A549 (cell line): ENCODE results near the gene PBRM1. TPM values are rescaled to one million over a fixed set of nuclear protein-coding genes. Genes with fewer than 3 reads are reported as not detected.
A peak's percentile ranks its signal among the peaks of the same experiment; 100 is the strongest.

Source experiments
- ATAC-seq, 2 experiments: fragments of 200-7000 bp in 1 of 2; fragments of >200 bp in 1 of 2; cut with Nextera tagmentation in 1 of 2; cut with Tn5 transposase in 1 of 2; 3 replicates each; pipeline versions ENCODE4 v1.8.0 to v1.9.1; 2018 to 2020; ENCODE audit warnings: mild to moderate bottlenecking in 1 of 2, moderate library complexity in 1 of 2
- CTCF ChIA-PET: fragments of 300-600 bp; sonication (Branson Sonifier 250); formaldehyde crosslinking; extraction: SDS; loops from one replicate; lab custom pipeline; 2021; ENCODE audit warnings: antibody characterized with exemption, inconsistent platforms; lab: Yijun Ruan, JAX
- POLR2A ChIA-PET: fragments of 350-600 bp; formaldehyde crosslinking; extraction: SDS; loops from one replicate; lab custom pipeline; 2021; ENCODE audit warnings: antibody characterized with exemption, inconsistent platforms; lab: Yijun Ruan, JAX
- DNase-seq, 2 experiments: peaks; one replicate each; pipeline versions ENCODE4 v3.0.0 to v3.0.0-alpha.2; 2011 to 2016; ENCODE audit warnings: low read depth in 1 of 2, low spot score in 1 of 2
- FAIRE-seq: peaks from 2 replicates; lab custom pipeline; 2011; peaks lifted over from hg19 to GRCh38; lab: Jason Lieb, UNC
- H3K27ac ChIP-seq, 2 experiments: fragments of >200 bp; sonication (Bioruptor Twin); formaldehyde crosslinking; 3 replicates each; pipeline ENCODE4 v1.5.1; 2016 to 2017
- H3K4me1 ChIP-seq: fragments of >200 bp; sonication (Bioruptor Twin); formaldehyde crosslinking; 3 replicates; pipeline ENCODE4 v1.6.1; 2016
- H3K4me2 ChIP-seq: fragments of >200 bp; sonication (Bioruptor Twin); formaldehyde crosslinking; 3 replicates; pipeline ENCODE4 v1.6.1; 2016
- H3K4me3 ChIP-seq: fragments of >200 bp; sonication (Bioruptor Twin); formaldehyde crosslinking; 3 replicates; pipeline ENCODE4 v1.5.1; 2016
- H3K9me3 ChIP-seq: fragments of >200 bp; sonication (Bioruptor Twin); formaldehyde crosslinking; 3 replicates; pipeline ENCODE4 v1.6.1; 2016
- BHLHE40 ChIP-seq: IDR thresholded peaks from 2 replicates; pipeline ENCODE4 v1.6.1; 2012; ENCODE audit warnings: low read depth, low read length, inconsistent platforms
- CBX2 ChIP-seq: fragments of 200-600 bp; sonication (generic); IDR thresholded peaks from 2 replicates; pipeline ENCODE4 v1.6.1; 2016; ENCODE audit warnings: low read depth, mild to moderate bottlenecking, borderline replicate concordance
- CBX8 ChIP-seq: fragments of 200-600 bp; sonication (generic); IDR thresholded peaks from 2 replicates; pipeline ENCODE4 v1.6.1; 2016
- E2F6 ChIP-seq: IDR thresholded peaks from 2 replicates; pipeline ENCODE4 v1.6.1; 2012; ENCODE audit warnings: low read depth, borderline replicate concordance
- EHF ChIP-seq: fragments of 250-450 bp; sonication (Bioruptor Pico); IDR thresholded peaks from 2 replicates; pipeline ENCODE4 v1.5.0; 2020; ENCODE audit warnings: mild to moderate bottlenecking
- ESRRA ChIP-seq: fragments of 150-350 bp; IDR thresholded peaks from 2 replicates; pipeline ENCODE4 v1.6.1; 2014; ENCODE audit warnings: mild to moderate bottlenecking, low read length, borderline replicate concordance
- FOSL2 ChIP-seq, 2 experiments: fragments of 450-650 bp in 1 of 2; fragments of >200 bp in 1 of 2; sonication (Bioruptor Twin) in 1 of 2; formaldehyde crosslinking; IDR thresholded peaks; 2 replicates each; pipeline versions ENCODE4 v1.5.0 to v1.6.1; 2016 to 2020; ENCODE audit warnings: mild to moderate bottlenecking in 1 of 2, moderate library complexity in 1 of 2
- GATA3 ChIP-seq: IDR thresholded peaks from 2 replicates; pipeline ENCODE4 v1.6.1; 2012; ENCODE audit warnings: borderline replicate concordance
- HOXA7 ChIP-seq: fragments of 250-450 bp; sonication (Bioruptor Pico); IDR thresholded peaks from 2 replicates; pipeline ENCODE4 v1.5.0; 2020; ENCODE audit warnings: mild to moderate bottlenecking, moderate library complexity
- HOXB5 ChIP-seq: fragments of 250-450 bp; sonication (Bioruptor Pico); IDR thresholded peaks from 2 replicates; pipeline ENCODE4 v1.5.0; 2020; ENCODE audit warnings: mild to moderate bottlenecking, moderate library complexity
- JUNB ChIP-seq: fragments of >200 bp; sonication (Bioruptor Twin); formaldehyde crosslinking; IDR thresholded peaks from 2 replicates; pipeline ENCODE4 v1.6.1; 2016
- KDM1A ChIP-seq: fragments of 200-600 bp; sonication (generic); IDR thresholded peaks from 2 replicates; pipeline ENCODE4 v1.6.1; 2016; ENCODE audit warnings: low read depth, mild to moderate bottlenecking
- KDM5A ChIP-seq: fragments of 200-600 bp; sonication (generic); IDR thresholded peaks from 2 replicates; pipeline ENCODE4 v1.6.1; 2016; ENCODE audit warnings: antibody characterized with exemption, mild to moderate bottlenecking
- MAFK ChIP-seq: fragments of 450-650 bp; IDR thresholded peaks from 2 replicates; pipeline ENCODE4 v1.6.1; 2014; ENCODE audit not compliant: partially characterized antibody
- MAZ ChIP-seq: fragments of 150-350 bp; IDR thresholded peaks from 2 replicates; pipeline ENCODE4 v1.6.1; 2014; ENCODE audit warnings: antibody characterized with exemption, low read depth, low read length, borderline replicate concordance
- MYC ChIP-seq: IDR thresholded peaks from 2 replicates; pipeline ENCODE4 v1.6.1; 2012; ENCODE audit warnings: mild to moderate bottlenecking, inconsistent platforms, low read length, improper control_type of control experiment, borderline replicate concordance
- PBX3 ChIP-seq: IDR thresholded peaks from 2 replicates; pipeline ENCODE4 v1.6.1; 2012
- RCOR1 ChIP-seq: fragments of 150-350 bp; IDR thresholded peaks from 2 replicates; pipeline ENCODE4 v1.6.1; 2014; ENCODE audit warnings: antibody characterized with exemption, low read length, low read depth
- SMC3 ChIP-seq: fragments of >200 bp; sonication (Bioruptor Twin); formaldehyde crosslinking; IDR thresholded peaks from 3 replicates; pipeline ENCODE4 v1.6.1; 2018; ENCODE audit warnings: inconsistent platforms
- SREBF2 ChIP-seq: fragments of 450-650 bp; IDR thresholded peaks from 2 replicates; pipeline ENCODE4 v1.6.1; 2014; ENCODE audit warnings: mild to moderate bottlenecking, moderate library complexity
- USF2 ChIP-seq: fragments of 450-650 bp; IDR thresholded peaks from 2 replicates; pipeline ENCODE4 v1.6.1; 2014; ENCODE audit warnings: antibody characterized with exemption
- ZC3H11A ChIP-seq: fragments of 450-650 bp; IDR thresholded peaks from 2 replicates; pipeline ENCODE4 v1.6.1; 2014; ENCODE audit warnings: antibody characterized with exemption, mild to moderate bottlenecking
- ZNF302 ChIP-seq: fragments of 250-450 bp; sonication (Bioruptor Pico); IDR thresholded peaks from 2 replicates; pipeline ENCODE4 v1.9.0; 2021; ENCODE audit warnings: inconsistent platforms, mild to moderate bottlenecking, moderate library complexity
- WGBS: methylation state at CpG from one replicate; pipeline ENCODE4 v1.1.6; 2017; ENCODE audit errors: missing lambda C conversion rate; 5-methylcytosine and 5-hydroxymethylcytosine counted together
- polyA plus RNA-seq, 4 experiments: library from polyadenylated mRNA; depleted of rRNA in 3 of 4; stranded (reverse); fragments of >200 nt; fragmentation: RNase III in 1 of 4; extraction: RNeasy Plus Mini Kit Qiagen cat#74134 plus additional on column Dnase treatment in 1 of 4; gene quantifications; 2 replicates in 3 of 4; 3 replicates in 1 of 4; pipeline ENCODE4 v1.2.3, GENCODE V29; 2011 to 2017

The PBRM1 gene
- polyA plus RNA-seq, 2 of the 4 experiments (the other 2 are of a cell fraction): 15.0 to 21.6 TPM

GRCh38 chr3:52552089-52552488, 133.6 kb downstream of the PBRM1 start:
- peak in 1 of 2 experiments; percentile 58; a peak in 3 of 6 replicates for ATAC-seq
- TF ChIP-seq ZC3H11A (no peak), USF2 (no peak), MAZ (no peak), E2F6 (no peak), KDM5A (no peak), EHF (CRISPR knock-in tag) (no peak), MYC (no peak), FOSL2 (IDR thresholded peaks at IDR 0.05) (no peak), FOSL2 (CRISPR knock-in tag; IDR thresholded peaks at IDR 0.05) (no peak)
- Histone ChIP-seq H3K9me3 (no peaks in the 10 kb centered on the region), H3K4me1 (peaks cover 9% of the 10 kb centered on the region; the same call in 1 of the 3 replicates), H3K4me3 (no peak overlapping the region), H3K4me2 (no peak overlapping the region), H3K27ac (0 out of 6 replicates have a peak overlapping the region, but pooled peaks of 1 of the 2 experiments have one; percentile 40)
- DNase-seq: peak in 1 of 2 experiments; percentile 10
- 4% methylated on average over 3 of the region's 3 CpGs for WGBS
- no peak for FAIRE-seq
- CTCF ChIA-PET: interaction anchor here (1.8 kb wide), 1 partner anchor 80 kb away, joined by 4 read pairs; no protein-coding TSS in a partner anchor
- POLR2A ChIA-PET: interaction anchor here (1.6 kb wide), 1 partner anchor 16 kb away, joined by 7 read pairs; the partner anchor contains the start of gene UQCC5

- no peak for FAIRE-seq
- no peak overlapping the region for H3K4me2 ChIP-seq
- TF ChIP-seq MAFK: no peak
- TF ChIP-seq MYC: no peak
- no peak for TF ChIP-seq KDM1A
- TF ChIP-seq, all 56 proteins: peak for 0
- ChIA-PET CTCF (interaction anchor here (0.9 to 1.8 kb wide), 2 partner anchors 9 to 79 kb away, joined by 3 to 4 read pairs; no protein-coding TSS in a partner anchor), POLR2A (interaction anchor here (1.8 kb wide), 1 partner anchor 15 kb away, joined by 5 read pairs; the partner anchor contains the start of gene UQCC5)
- Histone ChIP-seq H3K27ac (no peak overlapping the region), H3K9me3 (no peaks in the 10 kb centered on the region), H3K4me1 (peaks cover 9% of the 10 kb centered on the region; the same call in 1 of the 3 replicates), H3K4me3 (no peak overlapping the region)
- DNase-seq (no peak), ATAC-seq (no peak)
Measured at GRCh38 chr3:52551118-52551517, 134.6 kb downstream of the PBRM1 start.

- Histone ChIP-seq H3K9me3 (no peaks in the 10 kb centered on the region), H3K27ac (no peak overlapping the region), H3K4me2 (no peak overlapping the region), H3K4me3 (no peak overlapping the region), H3K4me1 (peaks cover 3% of the 10 kb centered on the region; the same call in 1 of the 3 replicates)
- ATAC-seq (no peak), FAIRE-seq (no peak), DNase-seq (no peak)
- TF ChIP-seq JUNB (no peak), SMC3 (no peak)
- 72% methylated on average over 2 of the region's 2 CpGs for WGBS
- CTCF ChIA-PET: interaction anchor here (0.6 kb wide), 1 partner anchor 135 kb away, joined by 3 read pairs; no protein-coding TSS in a partner anchor
- POLR2A ChIA-PET: interaction anchor here (1.4 kb wide), 1 partner anchor 11 kb away, joined by 3 read pairs; no protein-coding TSS in a partner anchor
Measured at GRCh38 chr3:52547143-52547542, 138.6 kb downstream of the PBRM1 start.

- FAIRE-seq (no peak), DNase-seq (no peak), ATAC-seq (no peak)
- Histone ChIP-seq H3K4me2 (no peak overlapping the region), H3K4me1 (no peaks in the 10 kb centered on the region), H3K9me3 (no peaks in the 10 kb centered on the region), H3K4me3 (no peak overlapping the region), H3K27ac (no peak overlapping the region)
- 91% methylated on average over 3 of the region's 3 CpGs for WGBS
- TF ChIP-seq CBX2: no peak
- no peak for TF ChIP-seq SMC3
- TF ChIP-seq E2F6: no peak
- TF ChIP-seq RCOR1: no peak
- TF ChIP-seq CBX8: no peak
- TF ChIP-seq HOXB5: no peak
- TF ChIP-seq HOXA7 (CRISPR knock-in tag): no peak
- no peak for TF ChIP-seq KDM5A
- no peak for TF ChIP-seq BHLHE40
- no peak for TF ChIP-seq GATA3
- no peak for TF ChIP-seq SREBF2
- TF ChIP-seq MAFK: no peak
- no peak for TF ChIP-seq PBX3
- TF ChIP-seq ZNF302 (CRISPR knock-in tag): no peak
- no peak for TF ChIP-seq ESRRA
- POLR2A ChIA-PET: interaction anchor here (1.4 kb wide), 1 partner anchor 10 kb away, joined by 3 read pairs; no protein-coding TSS in a partner anchor
- CTCF ChIA-PET: no interaction called here
Measured at GRCh38 chr3:52546111-52546901, 139.4 kb downstream of the PBRM1 start.
